ENCODE data around the gene SLC9A5. TPM values are rescaled to one million over a fixed set of nuclear protein-coding genes. Genes with fewer than 3 reads are reported as not detected.

The SLC9A5 gene, protein sequence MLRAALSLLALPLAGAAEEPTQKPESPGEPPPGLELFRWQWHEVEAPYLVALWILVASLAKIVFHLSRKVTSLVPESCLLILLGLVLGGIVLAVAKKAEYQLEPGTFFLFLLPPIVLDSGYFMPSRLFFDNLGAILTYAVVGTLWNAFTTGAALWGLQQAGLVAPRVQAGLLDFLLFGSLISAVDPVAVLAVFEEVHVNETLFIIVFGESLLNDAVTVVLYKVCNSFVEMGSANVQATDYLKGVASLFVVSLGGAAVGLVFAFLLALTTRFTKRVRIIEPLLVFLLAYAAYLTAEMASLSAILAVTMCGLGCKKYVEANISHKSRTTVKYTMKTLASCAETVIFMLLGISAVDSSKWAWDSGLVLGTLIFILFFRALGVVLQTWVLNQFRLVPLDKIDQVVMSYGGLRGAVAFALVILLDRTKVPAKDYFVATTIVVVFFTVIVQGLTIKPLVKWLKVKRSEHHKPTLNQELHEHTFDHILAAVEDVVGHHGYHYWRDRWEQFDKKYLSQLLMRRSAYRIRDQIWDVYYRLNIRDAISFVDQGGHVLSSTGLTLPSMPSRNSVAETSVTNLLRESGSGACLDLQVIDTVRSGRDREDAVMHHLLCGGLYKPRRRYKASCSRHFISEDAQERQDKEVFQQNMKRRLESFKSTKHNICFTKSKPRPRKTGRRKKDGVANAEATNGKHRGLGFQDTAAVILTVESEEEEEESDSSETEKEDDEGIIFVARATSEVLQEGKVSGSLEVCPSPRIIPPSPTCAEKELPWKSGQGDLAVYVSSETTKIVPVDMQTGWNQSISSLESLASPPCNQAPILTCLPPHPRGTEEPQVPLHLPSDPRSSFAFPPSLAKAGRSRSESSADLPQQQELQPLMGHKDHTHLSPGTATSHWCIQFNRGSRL
- polyA plus RNA-seq (2013, experiment 1 of 2) = 8.8 TPM
- 7.5 TPM for polyA plus RNA-seq (2013, experiment 2 of 2)

DNA sequence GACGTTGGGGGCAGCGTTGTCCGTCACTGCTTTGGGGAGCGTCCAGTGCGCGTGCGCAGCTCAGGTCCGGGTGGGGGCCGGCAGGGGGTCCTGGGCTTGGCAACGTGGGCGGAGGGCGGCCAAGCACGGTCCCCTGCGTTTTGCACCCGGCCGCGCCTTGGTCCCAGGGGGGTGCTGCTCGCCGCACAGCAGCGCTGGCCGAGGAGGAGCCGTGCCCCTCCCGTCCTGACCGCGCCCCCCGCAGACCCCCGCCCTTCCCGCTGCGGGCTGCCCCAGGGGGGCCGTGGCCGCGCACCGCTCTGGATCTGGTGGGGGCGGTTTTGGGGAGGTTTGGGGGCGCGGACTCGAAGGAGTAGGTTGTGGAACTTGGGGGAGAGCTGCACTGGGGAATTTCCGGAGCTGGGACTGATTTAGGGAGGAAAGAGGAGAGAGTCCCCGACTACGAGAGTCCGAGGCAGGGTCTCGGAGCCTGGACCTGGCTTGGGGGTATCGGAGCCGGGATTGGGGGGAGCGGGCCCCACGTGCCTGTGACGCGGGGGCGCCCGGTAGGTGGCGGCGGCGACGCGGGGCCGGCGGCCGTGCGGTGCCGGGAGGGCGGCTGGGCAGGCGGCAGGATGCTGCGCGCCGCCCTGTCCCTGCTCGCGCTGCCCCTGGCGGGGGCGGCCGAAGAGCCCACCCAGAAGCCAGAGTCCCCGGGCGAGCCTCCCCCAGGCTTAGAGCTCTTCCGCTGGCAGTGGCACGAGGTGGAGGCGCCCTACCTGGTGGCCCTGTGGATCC lies at the start of gene SLC9A5:
Gene SLC9A5 (plus strand): TSS at position 579 of the 777 bp plus-strand sequence. CDS start 36 bp downstream, at position 615.
- peak within 1 kb of the TSS; percentile 86 for H3K4me3 ChIP-seq (ENCODE audit: extremely low read depth, insufficient read depth, low read length, poor library complexity, severe bottlenecking)
- WGBS, 2 experiments (ENCODE audit: insufficient coverage in 2 of 2) = 0 to 1% methylated on average over 55 to 60 of the region's 75 CpGs
- H3K27ac ChIP-seq (ENCODE audit: low read depth, low read length, severe bottlenecking) = peak within 1 kb of the TSS; percentile 3
- no peaks in the 10 kb centered on the region for H3K9me3 ChIP-seq (ENCODE audit: control insufficient read depth, low read length)
- peaks cover 31% of the 10 kb centered on the region for H3K4me1 ChIP-seq (ENCODE audit: control insufficient read depth, insufficient read depth, low read length, poor library complexity, severe bottlenecking)
- H3K36me3 ChIP-seq (ENCODE audit: control insufficient read depth, insufficient read depth, low read length) = peaks cover under 1% of the 10 kb centered on the region

DNA sequence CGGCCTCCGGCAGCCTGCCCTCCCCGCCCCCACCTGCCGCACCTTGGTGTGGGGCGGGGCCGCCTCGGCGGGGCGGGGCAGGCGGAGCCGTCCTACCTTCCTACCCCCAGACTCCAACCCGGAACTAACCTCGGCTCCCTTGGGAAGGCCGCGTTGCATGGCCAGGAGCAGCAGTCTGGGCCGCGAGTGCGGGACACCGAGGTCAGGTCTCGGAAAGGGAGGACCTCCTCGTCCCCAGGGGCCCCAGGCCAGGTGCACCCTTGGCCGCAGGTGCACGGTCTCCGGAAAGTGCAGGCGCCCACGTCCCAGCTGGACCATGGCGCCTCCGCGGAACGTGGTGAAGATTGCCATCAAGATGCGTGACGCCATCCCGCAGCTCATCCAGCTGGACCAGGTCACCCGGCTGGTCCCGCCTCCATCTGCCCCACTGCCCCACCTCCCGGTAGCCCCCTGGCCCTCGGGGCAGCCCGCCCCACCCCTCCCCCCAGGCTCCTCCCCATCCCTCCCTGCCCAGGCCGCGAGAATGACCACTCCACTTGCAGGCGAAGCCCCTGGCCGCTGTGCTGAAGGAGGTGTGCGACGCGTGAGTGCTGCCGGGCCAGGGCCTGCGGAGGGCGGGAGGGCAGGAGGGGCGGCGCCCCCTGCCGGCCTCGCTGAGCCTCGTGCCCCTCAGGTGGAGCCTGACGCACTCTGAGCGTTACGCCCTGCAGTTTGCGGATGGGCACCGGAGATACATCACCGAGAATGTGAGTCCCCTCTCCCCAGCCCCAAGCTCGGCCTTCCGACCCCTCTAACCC lies 49.6 kb upstream of the SLC9A5 start, which contains the start of gene ELMO3:
Gene ELMO3 (plus strand): TSS at position 121 of the 797 bp plus-strand sequence. CDS start 196 bp downstream, at position 317.
- Histone ChIP-seq H3K36me3 (ENCODE audit: control insufficient read depth, insufficient read depth, low read length) (peaks cover 87% of the 10 kb centered on the region), H3K4me3 (ENCODE audit: extremely low read depth, insufficient read depth, low read length, poor library complexity, severe bottlenecking) (no peak within 1 kb of the TSS), H3K9me3 (ENCODE audit: control insufficient read depth, low read length) (no peaks in the 10 kb centered on the region), H3K4me1 (ENCODE audit: control insufficient read depth, insufficient read depth, low read length, poor library complexity, severe bottlenecking) (peaks cover 1% of the 10 kb centered on the region), H3K27ac (ENCODE audit: low read depth, low read length, severe bottlenecking) (no peak within 1 kb of the TSS)
- WGBS, 2 experiments (ENCODE audit: insufficient coverage in 2 of 2) = 81 to 89% methylated on average over 29 to 48 of the region's 61 CpGs

GRCh38 chr16:67199808-67200198 lies 49.0 kb upstream of the SLC9A5 start:
- Histone ChIP-seq H3K9me3 (ENCODE audit: control insufficient read depth, low read length) (no peaks in the 10 kb centered on the region), H3K27ac (ENCODE audit: low read depth, low read length, severe bottlenecking) (no peak overlapping the region), H3K4me3 (ENCODE audit: extremely low read depth, insufficient read depth, low read length, poor library complexity, severe bottlenecking) (no peak overlapping the region), H3K4me1 (ENCODE audit: control insufficient read depth, insufficient read depth, low read length, poor library complexity, severe bottlenecking) (no peaks in the 10 kb centered on the region), H3K36me3 (ENCODE audit: control insufficient read depth, insufficient read depth, low read length) (peaks cover 87% of the 10 kb centered on the region)
- 91 to 97% methylated on average over 12 to 15 of the region's 22 CpGs for WGBS, 2 experiments (ENCODE audit: insufficient coverage in 2 of 2)

DNA sequence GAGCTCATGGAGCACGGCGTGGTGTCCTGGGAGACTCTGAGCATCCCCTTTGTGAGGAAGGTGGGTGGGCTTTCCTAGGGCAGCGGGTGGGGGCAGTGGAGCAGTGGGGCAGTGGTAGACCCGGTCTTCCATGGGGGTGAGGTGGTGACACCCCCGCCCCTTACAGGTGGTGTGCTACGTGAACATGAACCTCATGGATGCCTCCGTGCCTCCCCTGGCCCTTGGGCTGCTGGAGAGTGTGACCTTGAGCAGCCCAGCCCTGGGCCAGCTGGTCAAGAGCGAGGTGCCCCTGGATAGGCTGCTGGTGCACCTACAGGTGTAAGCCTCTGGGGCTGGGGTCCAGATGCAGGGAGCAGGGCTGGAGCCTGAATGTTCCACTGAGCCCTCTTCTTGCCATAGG lies 48.3 kb upstream of the SLC9A5 start:
- peaks cover 82% of the 10 kb centered on the region for H3K36me3 ChIP-seq (ENCODE audit: control insufficient read depth, insufficient read depth, low read length)
- H3K4me1 ChIP-seq (ENCODE audit: control insufficient read depth, insufficient read depth, low read length, poor library complexity, severe bottlenecking) = no peaks in the 10 kb centered on the region
- no peaks in the 10 kb centered on the region for H3K9me3 ChIP-seq (ENCODE audit: control insufficient read depth, low read length)
- H3K4me3 ChIP-seq (ENCODE audit: extremely low read depth, insufficient read depth, low read length, poor library complexity, severe bottlenecking) = no peak overlapping the region
- H3K27ac ChIP-seq (ENCODE audit: low read depth, low read length, severe bottlenecking) = no peak overlapping the region
- 94 to 100% methylated on average over 7 to 8 of the region's 8 CpGs for WGBS, 2 experiments (ENCODE audit: insufficient coverage in 2 of 2)

GRCh38 chr16:67201411-67202345 lies 47.1 kb upstream of the SLC9A5 start:
- 96 to 97% methylated on average over 26 to 35 of the region's 40 CpGs for WGBS, 2 experiments (ENCODE audit: insufficient coverage in 2 of 2)
- peaks cover 71% of the 10 kb centered on the region for H3K36me3 ChIP-seq (ENCODE audit: control insufficient read depth, insufficient read depth, low read length)
- no peak overlapping the region for H3K27ac ChIP-seq (ENCODE audit: low read depth, low read length, severe bottlenecking)
- no peaks in the 10 kb centered on the region for H3K4me1 ChIP-seq (ENCODE audit: control insufficient read depth, insufficient read depth, low read length, poor library complexity, severe bottlenecking)
- H3K9me3 ChIP-seq (ENCODE audit: control insufficient read depth, low read length) = no peaks in the 10 kb centered on the region
- H3K4me3 ChIP-seq (ENCODE audit: extremely low read depth, insufficient read depth, low read length, poor library complexity, severe bottlenecking) = no peak overlapping the region

GRCh38 chr16:67202426-67202825 lies 46.4 kb upstream of the SLC9A5 start:
- H3K4me1 ChIP-seq (ENCODE audit: control insufficient read depth, insufficient read depth, low read length, poor library complexity, severe bottlenecking) = peaks cover 1% of the 10 kb centered on the region
- 97 to 99% methylated on average over 9 to 10 of the region's 12 CpGs for WGBS, 2 experiments (ENCODE audit: insufficient coverage in 2 of 2)
- peaks cover 64% of the 10 kb centered on the region for H3K36me3 ChIP-seq (ENCODE audit: control insufficient read depth, insufficient read depth, low read length)
- no peaks in the 10 kb centered on the region for H3K9me3 ChIP-seq (ENCODE audit: control insufficient read depth, low read length)
- H3K27ac ChIP-seq (ENCODE audit: low read depth, low read length, severe bottlenecking) = no peak overlapping the region
- H3K4me3 ChIP-seq (ENCODE audit: extremely low read depth, insufficient read depth, low read length, poor library complexity, severe bottlenecking) = no peak overlapping the region

GRCh38 chr16:67202956-67203493 lies 45.8 kb upstream of the SLC9A5 start:
- Histone ChIP-seq H3K27ac (ENCODE audit: low read depth, low read length, severe bottlenecking) (no peak overlapping the region), H3K36me3 (ENCODE audit: control insufficient read depth, insufficient read depth, low read length) (peaks cover 58% of the 10 kb centered on the region), H3K4me3 (ENCODE audit: extremely low read depth, insufficient read depth, low read length, poor library complexity, severe bottlenecking) (no peak overlapping the region), H3K9me3 (ENCODE audit: control insufficient read depth, low read length) (no peaks in the 10 kb centered on the region), H3K4me1 (ENCODE audit: control insufficient read depth, insufficient read depth, low read length, poor library complexity, severe bottlenecking) (peaks cover 7% of the 10 kb centered on the region)
- WGBS, 2 experiments (ENCODE audit: insufficient coverage in 2 of 2) = 96 to 97% methylated on average over 15 to 21 of the region's 23 CpGs

- no peak overlapping the region for H3K27ac ChIP-seq (ENCODE audit: low read depth, low read length, severe bottlenecking)
- peaks cover 7% of the 10 kb centered on the region for H3K4me1 ChIP-seq (ENCODE audit: control insufficient read depth, insufficient read depth, low read length, poor library complexity, severe bottlenecking)
- 100% methylated on average over 4 of the region's 4 CpGs for WGBS, 2 experiments (ENCODE audit: insufficient coverage in 2 of 2)
- H3K9me3 ChIP-seq (ENCODE audit: control insufficient read depth, low read length) = no peaks in the 10 kb centered on the region
- H3K36me3 ChIP-seq (ENCODE audit: control insufficient read depth, insufficient read depth, low read length) = peaks cover 47% of the 10 kb centered on the region
- no peak overlapping the region for H3K4me3 ChIP-seq (ENCODE audit: extremely low read depth, insufficient read depth, low read length, poor library complexity, severe bottlenecking)
Observed at GRCh38 chr16:67204076-67204475, 44.7 kb upstream of the SLC9A5 start.
